HG02798 (cell line): Measurements from ENCODE around the gene P2RY2.
"Not testable (repeated sequence)": the region's sequence is repeated elsewhere in the genome, so short reads cannot be mapped to it uniquely, and the experiment has no call there.

ENCODE experiments used
- ATAC-seq: cut with Tn5 transposase; IDR thresholded peaks from one replicate; pipeline ENCODE4 v1.9.1; 2021; ENCODE audit warnings: mild to moderate bottlenecking; ENCODE audit not compliant: unreplicated experiment, poor library complexity

P2RY2 gene

GRCh38 chr11:73262851-73263495 is 44.9 kb downstream of the P2RY2 start:
- ATAC-seq = no peak

GRCh38 chr11:73263640-73264039 is 45.6 kb downstream of the P2RY2 start:
- ATAC-seq = no peak

- no peak for ATAC-seq
These were observed 47.3 kb downstream of the P2RY2 start for GRCh38 chr11:73265278-73265810.

GRCh38 chr11:73265853-73266645 is 48.0 kb downstream of the P2RY2 start:
- ATAC-seq = no peak

- no peak for ATAC-seq
These were observed 48.6 kb downstream of the P2RY2 start for GRCh38 chr11:73266646-73267020.

- ATAC-seq = no peak
These were observed 49.2 kb downstream of the P2RY2 start for GRCh38 chr11:73267122-73267846.

- no peak for ATAC-seq
These were observed 49.9 kb downstream of the P2RY2 start for GRCh38 chr11:73267906-73268540.

- no peak for ATAC-seq
These were observed 50.7 kb downstream of the P2RY2 start for GRCh38 chr11:73268671-73269271.

- ATAC-seq = no peak
These were observed 51.5 kb downstream of the P2RY2 start for GRCh38 chr11:73269459-73270015.

- ATAC-seq = no peak
These were observed 52.2 kb downstream of the P2RY2 start for GRCh38 chr11:73270016-73270854.

- ATAC-seq = no peak
These were observed 52.9 kb downstream of the P2RY2 start for GRCh38 chr11:73270855-73271477.

- ATAC-seq = not testable (repeated sequence)
These were observed 53.4 kb downstream of the P2RY2 start for GRCh38 chr11:73271478-73271865.

- no peak for ATAC-seq
These were observed 54.0 kb downstream of the P2RY2 start, which contains the start of gene P2RY6 for GRCh38 chr11:73271936-73272679. Gene P2RY6, plus strand, starts transcription at chr11:73272338. Its CDS starts 24,181 bp downstream, at chr11:73296519.

- ATAC-seq = no peak
These were observed 54.6 kb downstream of the P2RY2 start for GRCh38 chr11:73272680-73273038.

GRCh38 chr11:73273222-73273895 is 55.3 kb downstream of the P2RY2 start:
- no peak for ATAC-seq

GRCh38 chr11:73274191-73274590 is 56.1 kb downstream of the P2RY2 start:
- ATAC-seq = not testable (repeated sequence)

- no peak for ATAC-seq
These were observed 56.8 kb downstream of the P2RY2 start for GRCh38 chr11:73274722-73275380.
